ENCODE results near the gene GRM8.

The GRM8 gene

DNA sequence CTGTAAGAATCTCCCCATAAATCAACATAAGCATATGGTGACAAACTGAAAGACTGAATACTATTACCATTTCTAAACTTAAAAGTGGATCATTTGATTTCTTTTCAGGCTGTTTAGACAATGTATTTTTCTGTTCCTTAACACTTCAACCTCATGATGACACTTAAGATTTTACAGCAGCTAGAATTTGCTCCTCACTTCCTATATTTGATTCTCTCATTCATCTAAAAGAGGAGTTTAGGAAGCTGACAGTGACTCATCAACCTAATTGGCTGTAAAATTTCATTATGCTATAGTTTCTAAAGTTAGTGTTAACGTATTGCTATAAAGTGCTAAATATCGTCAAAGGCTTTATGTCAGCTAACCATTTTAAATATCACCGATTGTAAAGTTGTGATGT, 478.7 kb downstream of the GRM8 start:
- H3K4me3 ChIP-seq (ENCODE audit: low read depth, low read length), result no peak overlapping the region
- TF ChIP-seq, protein P1, sequence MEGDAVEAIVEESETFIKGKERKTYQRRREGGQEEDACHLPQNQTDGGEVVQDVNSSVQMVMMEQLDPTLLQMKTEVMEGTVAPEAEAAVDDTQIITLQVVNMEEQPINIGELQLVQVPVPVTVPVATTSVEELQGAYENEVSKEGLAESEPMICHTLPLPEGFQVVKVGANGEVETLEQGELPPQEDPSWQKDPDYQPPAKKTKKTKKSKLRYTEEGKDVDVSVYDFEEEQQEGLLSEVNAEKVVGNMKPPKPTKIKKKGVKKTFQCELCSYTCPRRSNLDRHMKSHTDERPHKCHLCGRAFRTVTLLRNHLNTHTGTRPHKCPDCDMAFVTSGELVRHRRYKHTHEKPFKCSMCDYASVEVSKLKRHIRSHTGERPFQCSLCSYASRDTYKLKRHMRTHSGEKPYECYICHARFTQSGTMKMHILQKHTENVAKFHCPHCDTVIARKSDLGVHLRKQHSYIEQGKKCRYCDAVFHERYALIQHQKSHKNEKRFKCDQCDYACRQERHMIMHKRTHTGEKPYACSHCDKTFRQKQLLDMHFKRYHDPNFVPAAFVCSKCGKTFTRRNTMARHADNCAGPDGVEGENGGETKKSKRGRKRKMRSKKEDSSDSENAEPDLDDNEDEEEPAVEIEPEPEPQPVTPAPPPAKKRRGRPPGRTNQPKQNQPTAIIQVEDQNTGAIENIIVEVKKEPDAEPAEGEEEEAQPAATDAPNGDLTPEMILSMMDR (IDR thresholded peaks at IDR 0.05; ENCODE audit: low read depth, low read length), result no peak

DNA sequence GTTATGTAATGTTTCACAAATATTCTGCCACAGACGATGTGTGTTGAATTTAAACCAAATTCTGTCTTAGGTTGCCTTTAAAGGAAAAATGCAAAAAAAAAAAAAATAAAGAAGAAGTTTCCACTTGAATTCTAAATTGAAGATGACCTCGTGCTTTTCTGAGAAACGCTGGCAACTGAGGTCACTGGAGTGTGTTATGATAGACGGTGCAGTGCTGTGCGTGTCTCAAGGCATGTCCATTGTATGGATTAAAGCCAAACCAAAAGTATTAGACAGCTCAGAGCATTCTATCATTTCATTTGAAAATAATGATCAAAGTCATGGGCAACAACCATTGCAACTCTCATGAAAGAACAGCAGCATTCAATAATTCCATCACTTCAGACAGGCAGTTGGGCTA, 483.9 kb downstream of the GRM8 start:
- no peak overlapping the region for H3K4me3 ChIP-seq (ENCODE audit: low read depth, low read length)
- TF ChIP-seq, protein P1 (IDR thresholded peaks at IDR 0.05; ENCODE audit: low read depth, low read length), result no peak

DNA sequence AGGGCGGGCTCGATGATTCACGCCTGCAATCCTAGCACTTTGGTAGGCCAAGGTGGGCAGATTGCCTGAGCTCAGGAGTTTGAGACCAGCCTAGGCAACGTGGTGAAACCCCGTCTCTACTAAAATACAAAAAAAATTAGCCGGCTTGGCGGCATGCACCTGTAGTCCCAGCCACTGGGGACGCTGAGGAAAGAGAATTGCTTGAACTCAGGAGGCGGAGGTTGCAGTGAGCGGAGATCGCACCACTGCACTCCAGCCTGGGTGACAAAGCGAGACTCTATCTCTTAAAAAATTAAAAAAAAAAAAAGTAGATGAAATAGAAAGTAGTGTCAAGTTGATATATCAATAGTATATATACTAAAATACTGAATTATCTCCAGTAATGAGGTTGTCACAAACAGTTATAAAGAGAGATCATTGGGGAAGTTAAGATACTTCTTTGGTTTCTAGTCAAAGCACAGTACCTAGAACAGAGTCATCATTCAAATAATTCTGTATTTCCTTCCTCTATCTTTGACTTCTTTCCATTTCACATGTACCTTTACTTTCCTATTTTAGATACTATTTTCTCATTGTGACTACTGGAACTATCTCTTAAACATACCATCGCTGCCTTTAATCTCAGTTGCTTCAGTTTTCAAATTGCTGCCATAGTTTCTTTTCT, 491.7 kb downstream of the GRM8 start:
- TF ChIP-seq, protein P1 (IDR thresholded peaks at IDR 0.05; ENCODE audit: low read depth, low read length), result no peak
- H3K4me3 ChIP-seq (ENCODE audit: low read depth, low read length), result no peak overlapping the region

DNA sequence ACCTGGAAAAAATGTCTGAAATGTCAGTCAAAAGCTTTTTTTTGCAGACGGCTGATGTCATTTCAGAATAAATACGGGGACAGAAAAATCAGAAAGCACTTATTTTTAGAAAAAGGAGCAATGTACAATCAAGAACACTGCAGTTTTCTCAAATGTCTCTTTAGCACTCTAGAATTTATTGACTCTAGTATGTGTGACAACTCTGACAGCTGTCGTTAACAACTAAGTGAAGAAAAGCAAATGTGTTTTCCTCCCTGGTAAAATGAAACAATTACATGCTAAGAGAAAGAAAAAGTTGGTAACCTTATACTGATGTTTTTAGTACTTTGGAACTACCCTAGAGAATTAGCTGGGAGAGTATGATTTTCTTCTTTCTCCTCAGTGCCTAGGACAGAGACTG, 497.4 kb downstream of the GRM8 start:
- no peak overlapping the region for H3K4me3 ChIP-seq (ENCODE audit: low read depth, low read length)
- TF ChIP-seq, protein P1 (IDR thresholded peaks at IDR 0.05; ENCODE audit: low read depth, low read length), result no peak

DNA sequence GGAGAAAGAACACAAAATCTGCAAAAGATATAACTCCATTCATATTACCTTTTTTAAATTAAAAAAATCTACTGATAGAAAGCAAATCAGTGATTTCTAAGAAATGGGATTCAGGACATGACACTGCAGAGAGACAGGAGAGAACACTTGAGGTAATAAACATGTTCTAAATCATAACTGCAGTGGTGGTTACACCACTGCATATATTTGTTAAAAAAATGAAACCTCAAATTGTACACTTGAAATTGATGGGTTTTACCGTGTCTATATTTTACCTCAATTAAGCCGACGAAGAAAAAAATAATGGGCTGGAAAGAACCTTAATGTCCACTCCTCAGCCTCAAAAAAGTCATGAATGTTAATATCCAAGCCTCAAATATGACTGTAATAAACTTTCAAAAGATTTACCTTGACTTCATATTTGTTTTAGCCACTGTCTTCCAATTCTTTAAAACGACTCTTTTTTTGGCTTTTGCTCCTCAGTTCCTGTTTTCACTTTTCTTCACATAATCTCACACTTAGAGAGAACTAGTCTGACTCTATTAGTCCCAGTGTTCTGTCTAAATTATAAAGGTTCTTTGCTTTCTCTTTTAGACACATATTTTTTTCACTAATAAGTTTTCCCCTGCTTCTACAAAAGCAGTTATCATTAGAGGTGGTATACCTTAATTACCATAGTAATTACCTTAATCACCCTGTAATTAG, 502.4 kb downstream of the GRM8 start:
- TF ChIP-seq, protein P1 (IDR thresholded peaks at IDR 0.05; ENCODE audit: low read depth, low read length), result no peak
- H3K4me3 ChIP-seq (ENCODE audit: low read depth, low read length), result no peak overlapping the region

DNA sequence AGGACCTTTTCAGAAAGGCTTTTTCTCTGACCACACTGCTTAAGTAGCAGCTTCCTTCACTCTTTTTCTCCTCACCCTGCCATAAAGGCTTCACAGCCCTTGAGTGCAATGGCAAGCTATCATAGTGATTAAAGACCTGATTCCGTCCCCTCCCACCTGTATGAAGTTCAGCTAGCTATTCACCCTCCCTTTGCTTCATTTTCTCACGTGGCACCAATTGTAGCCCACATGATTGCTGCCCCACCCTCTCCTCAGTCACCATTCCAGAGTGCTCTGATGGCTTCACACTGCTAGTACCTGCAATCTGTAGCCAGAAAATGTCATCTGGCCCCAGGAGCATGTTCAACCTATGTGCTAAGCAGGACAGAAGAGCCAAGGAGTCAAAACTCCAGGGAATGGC, 523.8 kb downstream of the GRM8 start:
- no peak overlapping the region for H3K4me3 ChIP-seq (ENCODE audit: low read depth, low read length)
- TF ChIP-seq, protein P1 (IDR thresholded peaks at IDR 0.05; ENCODE audit: low read depth, low read length), result no peak

DNA sequence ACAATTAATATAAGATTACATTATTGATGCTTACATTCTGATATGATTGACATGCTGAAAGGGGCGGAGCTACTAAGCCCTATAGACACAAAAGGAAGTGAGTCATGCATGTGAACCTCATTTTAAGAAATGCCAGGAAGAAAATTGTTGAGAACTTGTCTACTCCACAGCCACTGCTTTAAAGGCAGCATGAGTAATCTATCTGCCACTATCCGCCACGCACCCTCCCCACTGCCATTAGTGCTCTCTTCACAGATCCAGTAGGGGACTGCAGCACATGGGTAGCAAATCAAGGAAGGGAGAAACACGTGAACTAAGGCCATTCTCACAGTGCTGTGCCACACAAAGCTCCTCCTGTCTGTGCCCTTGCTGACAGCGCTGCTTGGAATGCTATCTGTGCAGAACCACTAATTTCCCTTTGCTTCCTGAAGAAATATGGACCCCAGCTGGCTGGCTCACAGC, 524.8 kb downstream of the GRM8 start:
- TF ChIP-seq, protein P1 (IDR thresholded peaks at IDR 0.05; ENCODE audit: low read depth, low read length), result no peak

More for the DNA sequence above, 524.8 kb downstream of the GRM8 start:
- H3K4me3 ChIP-seq (ENCODE audit: low read depth, low read length), result no peak overlapping the region
